Measurements from ENCODE around the gene DUSP9. TPM values are rescaled to one million over a fixed set of nuclear protein-coding genes. Genes with fewer than 3 reads are reported as not detected.

Gene DUSP9
- total RNA-seq, 2 donors from 2014 or later, result 3.5 TPM; not detected in 1

DNA sequence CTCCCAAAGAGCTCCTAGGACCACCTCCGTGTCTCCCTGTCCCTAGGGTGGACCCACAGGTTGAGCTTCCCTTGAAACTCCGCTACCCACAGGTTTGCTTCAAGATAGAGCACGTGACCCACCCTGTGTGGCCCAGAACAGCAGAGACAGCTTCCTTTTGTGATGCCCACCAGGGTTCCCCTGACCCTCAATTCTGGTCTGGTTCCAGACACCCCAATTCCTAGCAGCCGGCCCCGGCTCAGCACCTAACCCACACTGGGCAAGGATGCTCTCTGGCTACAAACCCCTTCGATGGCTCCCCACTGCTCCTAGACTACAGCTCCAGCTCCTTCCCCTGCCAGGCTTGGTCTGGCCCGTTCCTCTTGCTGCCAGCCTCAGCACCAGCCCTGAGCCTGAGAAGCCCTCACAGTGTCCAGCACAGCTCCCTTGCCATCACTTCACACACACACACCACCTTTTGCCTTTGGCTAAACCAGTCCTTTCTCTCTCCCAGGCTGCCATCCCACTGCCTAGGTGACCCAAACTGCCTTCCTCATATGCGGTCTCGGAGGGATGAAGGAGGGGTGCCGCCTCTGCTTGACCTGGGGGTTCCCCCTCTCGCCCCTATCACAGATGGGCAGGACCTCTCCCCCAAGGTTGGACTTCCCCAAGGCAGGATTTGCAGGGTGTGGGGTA, 20.4 kb downstream of the DUSP9 start:
- intact Hi-C loops (cut with DNase I), result loop anchor here (5.0 to 10.0 kb wide), 2 partner anchors 53 to 130 kb away; no protein-coding TSS in a partner anchor
- H3K36me3 ChIP-seq, result no peaks in the 10 kb centered on the region
- no peaks in the 10 kb centered on the region for H3K9me3 ChIP-seq
- no peak overlapping the region for H3K27ac ChIP-seq
- no peak overlapping the region for H3K4me3 ChIP-seq
- H3K4me1 ChIP-seq (replicated peaks), result no peaks in the 10 kb centered on the region
- DNase-seq (ENCODE audit: low spot score), result no peak
- WGBS, result 74% methylated on average over 7 of the region's 11 CpGs
- H3K27me3 ChIP-seq (replicated peaks; ENCODE audit: insufficient read depth), result no peaks in the 10 kb centered on the region
- TF ChIP-seq POLR2AphosphoS5 (IDR thresholded peaks at IDR 0.05) (no peak), CTCF (IDR thresholded peaks at IDR 0.05) (no peak), POLR2A (IDR thresholded peaks at IDR 0.05) (no peak)

- TF ChIP-seq POLR2A (IDR thresholded peaks at IDR 0.05) (no peak), POLR2AphosphoS5 (IDR thresholded peaks at IDR 0.05) (peak; percentile 44), CTCF (IDR thresholded peaks at IDR 0.05) (peak; percentile 40 to 84 (median 74))
- Histone ChIP-seq H3K9me3 (no peaks in the 10 kb centered on the region), H3K4me1 (replicated peaks) (no peaks in the 10 kb centered on the region), H3K36me3 (no peaks in the 10 kb centered on the region), H3K27ac (no peak overlapping the region), H3K4me3 (no peak overlapping the region), H3K27me3 (replicated peaks; ENCODE audit: insufficient read depth) (no peaks in the 10 kb centered on the region)
- peak; percentile 79 for DNase-seq (ENCODE audit: low spot score)
- intact Hi-C loops (cut with DNase I), result loop anchor here (5.0 to 10.0 kb wide), 2 partner anchors 53 to 131 kb away; no protein-coding TSS in a partner anchor
- 17% methylated on average over 9 of the region's 14 CpGs for WGBS
Measured at GRCh38 chrX:153667956-153668396, 21.0 kb downstream of the DUSP9 start.

- H3K9me3 ChIP-seq, result no peaks in the 10 kb centered on the region
- intact Hi-C loops (cut with DNase I), result loop anchor here (5.0 to 10.0 kb wide), 2 partner anchors 54 to 131 kb away; no protein-coding TSS in a partner anchor
Measured at GRCh38 chrX:153668423-153669173, 21.6 kb downstream of the DUSP9 start.

GRCh38 chrX:153669174-153669890, 22.3 kb downstream of the DUSP9 start:
- Histone ChIP-seq H3K4me3 (no peak overlapping the region), H3K27me3 (replicated peaks; ENCODE audit: insufficient read depth) (no peaks in the 10 kb centered on the region), H3K4me1 (replicated peaks) (no peaks in the 10 kb centered on the region), H3K9me3 (no peaks in the 10 kb centered on the region), H3K27ac (no peak overlapping the region), H3K36me3 (no peaks in the 10 kb centered on the region)
- intact Hi-C loops (cut with DNase I), result loop anchor here (5.0 to 10.0 kb wide), 2 partner anchors 55 to 132 kb away; no protein-coding TSS in a partner anchor
- TF ChIP-seq CTCF (IDR thresholded peaks at IDR 0.05), result peak; percentile 41 to 56 (median 52)
- TF ChIP-seq POLR2A (IDR thresholded peaks at IDR 0.05), result no peak
- TF ChIP-seq POLR2AphosphoS5 (IDR thresholded peaks at IDR 0.05), result no peak
- no peak for DNase-seq (ENCODE audit: low spot score)
- 90% methylated on average over 3 of the region's 17 CpGs for WGBS

More at GRCh38 chrX:153668423-153669173, 21.6 kb downstream of the DUSP9 start:
- Histone ChIP-seq H3K27ac (no peak overlapping the region), H3K27me3 (replicated peaks; ENCODE audit: insufficient read depth) (no peaks in the 10 kb centered on the region), H3K36me3 (no peaks in the 10 kb centered on the region), H3K4me3 (no peak overlapping the region), H3K4me1 (replicated peaks) (no peaks in the 10 kb centered on the region)
- TF ChIP-seq POLR2AphosphoS5 (IDR thresholded peaks at IDR 0.05), result no peak
- no peak for TF ChIP-seq CTCF (IDR thresholded peaks at IDR 0.05)
- no peak for TF ChIP-seq POLR2A (IDR thresholded peaks at IDR 0.05)
- 70% methylated on average over 2 of the region's 11 CpGs for WGBS
- DNase-seq (ENCODE audit: low spot score), result no peak

All from prostate gland (tissue), 2 donors.